Germinal center (tissue), 1 donor: ENCODE measurements around the gene HS6ST3.

ENCODE experiments used
- DNase-seq: peaks from one replicate; pipeline ENCODE4 v3.0.0; 2012; ENCODE audit warnings: mixed read lengths, low spot score

HS6ST3 gene

GRCh38 chr13:96667294-96668018 lies 577.5 kb downstream of the HS6ST3 start:
- no peak for DNase-seq

DNA sequence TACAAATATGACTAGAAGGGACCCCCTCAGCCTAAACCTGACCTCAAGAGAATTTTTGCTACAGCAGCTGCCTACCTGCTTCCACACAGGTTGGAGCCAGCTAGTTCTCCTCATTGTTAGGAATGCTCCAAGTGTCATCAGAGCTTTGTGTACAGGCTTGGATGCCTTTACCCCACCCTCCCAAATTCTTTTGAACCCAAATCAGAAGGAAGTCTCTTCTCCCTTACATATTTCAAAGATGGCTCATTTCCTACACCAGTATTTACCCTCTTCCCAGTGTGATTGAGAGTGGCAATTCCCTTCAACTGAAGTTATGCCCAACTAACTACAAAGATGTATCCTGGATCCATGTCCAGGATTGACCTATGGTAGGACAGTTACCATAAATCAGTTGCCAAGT lies 581.2 kb downstream of the HS6ST3 start:
- DNase-seq, result no peak

GRCh38 chr13:96672016-96672415 lies 582.1 kb downstream of the HS6ST3 start:
- DNase-seq, result no peak

DNA sequence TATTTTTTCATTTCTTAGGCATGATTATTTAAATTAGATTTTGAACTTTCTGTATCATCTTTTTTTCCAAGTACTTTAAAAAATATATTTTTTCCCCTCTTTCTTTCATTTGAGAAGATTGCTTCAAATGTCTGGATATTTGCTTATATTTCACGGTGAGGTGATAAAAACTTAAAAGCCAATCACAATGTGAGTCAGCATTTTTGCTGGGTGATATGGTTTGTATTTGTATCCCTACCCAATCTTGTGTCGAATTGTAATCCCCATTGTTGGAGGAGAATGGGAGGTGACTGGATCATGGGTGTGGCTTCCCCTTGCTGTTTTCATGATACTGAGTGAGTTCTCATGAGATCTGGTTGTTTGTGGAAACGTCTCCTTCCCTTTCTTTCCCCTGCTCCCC lies 583.9 kb downstream of the HS6ST3 start:
- DNase-seq, result no peak

DNA sequence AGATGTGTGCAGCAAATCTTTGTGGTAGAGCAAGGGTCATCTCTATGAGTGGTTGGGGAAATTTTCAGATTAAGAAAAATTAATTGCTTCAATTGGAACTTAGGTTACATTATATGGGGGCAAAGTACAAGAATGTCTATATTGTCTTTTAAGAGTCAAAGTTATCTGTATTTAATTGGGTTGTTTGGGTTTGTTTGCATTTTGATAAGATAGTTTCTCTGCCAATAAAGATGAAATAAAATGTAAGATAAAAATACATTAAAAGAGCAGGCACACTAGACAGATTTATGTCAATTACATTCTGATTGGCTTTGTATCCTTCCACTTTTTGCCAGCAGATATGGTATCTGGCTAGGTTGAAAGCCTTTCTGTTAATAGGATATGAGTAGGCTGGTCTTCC lies 587.1 kb downstream of the HS6ST3 start:
- no peak for DNase-seq

GRCh38 chr13:96678801-96679200 lies 588.9 kb downstream of the HS6ST3 start:
- no peak for DNase-seq

DNA sequence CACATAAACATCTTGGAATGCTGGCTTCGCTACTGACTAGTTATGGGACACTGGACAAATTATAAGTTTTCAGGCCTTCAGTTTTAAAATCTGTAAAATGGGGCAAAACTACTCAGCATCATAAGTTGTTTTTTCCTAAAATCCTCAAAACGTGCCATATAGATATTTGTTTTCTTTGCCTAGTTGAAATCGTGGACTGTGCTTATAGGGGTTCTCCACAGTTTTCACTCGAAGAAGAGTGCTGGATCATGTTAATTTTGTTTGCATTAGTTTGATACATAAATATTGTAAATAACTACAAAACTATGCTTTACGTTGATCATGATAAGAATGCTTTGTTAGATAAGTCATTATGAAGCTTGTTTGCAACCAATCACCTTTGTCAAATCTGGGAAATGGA lies 591.0 kb downstream of the HS6ST3 start:
- DNase-seq, result no peak

DNA sequence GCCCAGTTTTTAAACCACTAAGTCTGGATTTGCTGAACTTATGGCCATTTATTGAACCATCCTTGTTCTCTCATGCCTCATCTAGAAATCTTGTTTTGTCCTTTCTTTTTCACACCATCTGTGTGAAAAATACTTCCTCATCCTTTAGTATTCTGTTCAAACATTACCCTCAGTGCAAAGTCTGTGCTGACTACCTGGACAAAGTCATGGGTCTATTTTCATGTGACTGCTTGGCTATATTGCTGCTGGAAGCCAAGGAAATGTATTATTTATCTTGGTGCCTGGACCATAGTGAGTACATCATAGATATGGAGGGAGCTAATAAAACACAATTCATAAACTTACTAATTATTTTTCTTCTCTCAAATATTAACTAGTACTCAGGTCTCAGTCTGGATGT lies 591.9 kb downstream of the HS6ST3 start:
- DNase-seq, result no peak

DNA sequence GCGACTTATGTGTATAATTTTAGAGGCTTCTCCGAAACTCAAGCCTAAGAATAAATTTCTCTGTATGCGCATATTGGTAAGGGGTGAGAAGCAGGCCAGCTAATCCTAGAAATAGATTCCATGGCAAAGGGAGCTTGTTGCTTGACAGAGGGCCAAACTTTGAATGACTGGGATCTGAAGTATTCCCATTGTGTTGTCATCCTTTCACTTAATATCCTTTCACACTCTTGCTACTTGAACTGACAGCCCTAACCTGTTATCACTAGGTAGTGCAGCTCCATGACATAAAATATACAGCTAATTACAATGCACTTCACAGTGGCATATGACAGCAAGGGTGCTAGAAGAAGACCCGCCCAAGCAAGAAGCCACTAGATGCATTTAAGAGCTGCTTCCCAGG lies 594.6 kb downstream of the HS6ST3 start:
- DNase-seq, result no peak

GRCh38 chr13:96684907-96685306 lies 595.0 kb downstream of the HS6ST3 start:
- no peak for DNase-seq

DNA sequence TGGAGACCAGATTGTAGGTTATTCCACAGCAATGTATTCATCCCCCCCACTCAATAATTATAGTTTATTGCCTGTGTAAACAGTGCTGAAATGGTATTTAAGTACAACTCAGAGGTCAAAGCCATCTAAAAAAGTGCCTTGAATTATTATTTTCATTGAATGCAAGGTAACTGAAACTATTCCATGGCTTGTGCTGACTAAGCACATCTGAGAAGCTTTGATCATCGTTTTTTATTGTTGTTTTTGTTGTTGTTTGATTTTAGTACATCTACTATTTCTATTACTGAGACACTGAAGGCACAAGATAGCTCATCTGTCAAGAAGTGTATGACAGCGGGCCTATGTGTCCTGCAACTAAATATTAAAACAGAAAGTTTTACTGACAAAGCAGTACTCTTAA lies 596.4 kb downstream of the HS6ST3 start:
- no peak for DNase-seq

GRCh38 chr13:96687191-96687590 lies 597.3 kb downstream of the HS6ST3 start:
- DNase-seq, result no peak

- no peak for DNase-seq
Measured at GRCh38 chr13:96690998-96691397, 601.1 kb downstream of the HS6ST3 start.

DNA sequence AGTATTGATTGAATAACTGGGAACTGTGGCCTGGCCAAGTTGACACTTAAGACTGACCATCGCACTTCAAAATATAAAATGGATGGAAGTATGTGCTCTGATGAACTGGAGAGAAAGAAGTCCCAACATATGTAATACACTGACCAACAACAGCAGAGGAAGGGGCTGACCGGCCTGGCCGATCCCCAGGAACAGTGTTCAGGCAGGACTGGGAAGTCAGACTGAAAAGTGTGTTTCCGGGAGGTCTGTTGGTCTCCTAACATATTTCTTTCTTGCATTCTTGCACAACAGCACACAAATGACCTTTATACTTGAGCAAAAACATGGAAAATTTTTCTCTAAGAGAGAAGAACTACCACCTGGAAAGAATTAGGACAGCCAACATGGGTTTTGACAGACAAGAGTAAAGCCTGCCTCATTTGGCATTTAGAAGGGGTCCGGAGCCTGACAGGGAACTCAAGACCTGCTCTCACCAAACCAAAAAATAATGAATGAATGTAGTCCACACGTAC lies 606.5 kb downstream of the HS6ST3 start:
- DNase-seq, result no peak

GRCh38 chr13:96700657-96701056 lies 610.8 kb downstream of the HS6ST3 start:
- no peak for DNase-seq

GRCh38 chr13:96707146-96707545 lies 617.2 kb downstream of the HS6ST3 start:
- DNase-seq, result no peak

- DNase-seq, result no peak
Measured at GRCh38 chr13:96710166-96710862, 620.4 kb downstream of the HS6ST3 start.

DNA sequence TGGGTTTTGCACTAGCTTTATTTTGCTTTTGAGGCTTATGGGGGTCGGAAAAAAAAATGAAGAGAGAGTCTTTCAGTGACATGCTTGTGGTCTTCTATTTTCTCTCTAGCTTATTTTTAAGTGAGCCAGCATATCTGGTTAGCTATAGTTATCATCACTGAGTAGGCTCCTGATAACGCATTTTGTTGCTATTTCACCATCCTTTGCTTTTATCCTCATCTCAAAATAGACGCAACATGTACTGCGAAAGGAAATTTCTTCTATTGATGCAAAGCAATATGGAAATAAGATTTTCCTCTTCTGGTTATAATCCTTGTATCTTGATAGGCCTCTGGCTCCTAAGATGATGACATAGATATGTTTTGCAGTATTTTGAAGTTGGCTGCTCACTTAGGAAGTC lies 630.5 kb downstream of the HS6ST3 start:
- DNase-seq, result no peak

DNA sequence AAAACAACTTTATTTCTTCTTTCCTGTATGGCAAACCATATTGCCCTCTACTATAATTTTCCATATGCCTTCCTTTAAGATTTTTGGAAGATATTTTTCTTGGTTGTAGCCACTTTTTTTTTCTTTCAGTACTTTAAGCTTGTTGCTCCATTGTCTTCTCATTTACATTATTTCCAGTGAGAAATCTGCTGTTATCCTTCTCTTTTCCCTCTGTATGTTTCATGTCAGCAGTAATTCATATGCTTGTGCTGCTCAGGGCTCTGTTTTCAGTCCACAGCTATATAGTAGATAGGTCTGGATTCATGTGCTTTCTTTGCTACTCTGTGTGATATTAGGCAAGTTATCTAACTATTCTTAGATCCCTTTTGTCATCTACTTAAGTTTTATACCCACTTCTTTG lies 636.7 kb downstream of the HS6ST3 start:
- no peak for DNase-seq

- DNase-seq, result no peak
Measured at GRCh38 chr13:96728463-96728862, 638.6 kb downstream of the HS6ST3 start.

DNA sequence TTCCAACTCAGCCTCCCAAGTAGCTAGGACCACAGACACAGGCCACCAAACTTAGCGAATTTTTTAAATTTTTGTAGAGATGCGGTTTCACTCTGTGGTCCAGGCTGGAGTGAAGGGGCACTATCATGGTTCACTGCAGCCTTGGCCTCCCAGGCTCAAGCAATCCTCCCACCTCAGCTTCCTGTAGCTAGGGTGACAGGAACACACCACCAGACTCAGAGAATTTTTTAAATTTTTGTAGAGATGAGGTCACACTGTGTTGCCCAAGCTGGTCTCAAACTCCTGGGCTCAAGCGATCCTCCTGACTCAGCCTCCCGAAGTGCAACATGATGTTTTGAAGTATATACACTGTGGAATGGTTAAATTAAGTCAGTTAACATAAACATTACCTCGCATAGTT lies 640.8 kb downstream of the HS6ST3 start:
- no peak for DNase-seq

GRCh38 chr13:96734499-96734898 lies 644.6 kb downstream of the HS6ST3 start:
- DNase-seq, result no peak

DNA sequence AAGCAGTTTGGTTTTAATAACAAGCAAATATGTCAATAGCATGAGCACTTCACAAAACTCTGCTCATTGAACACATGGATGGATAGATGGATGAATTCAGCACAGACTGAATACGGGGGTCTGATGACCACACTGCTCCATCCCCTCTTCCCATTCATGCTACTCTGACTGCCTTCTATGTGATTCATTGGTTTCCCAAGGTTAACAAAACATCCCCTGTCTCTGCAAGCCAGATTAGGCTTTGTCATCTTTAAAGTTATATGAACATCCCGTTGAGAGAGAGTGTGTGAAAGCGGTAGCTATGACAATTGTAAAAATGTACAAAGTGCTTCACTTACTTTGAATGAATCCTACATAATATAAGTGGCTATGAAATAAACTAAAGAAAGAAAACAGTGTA lies 651.9 kb downstream of the HS6ST3 start:
- DNase-seq, result no peak
